ENCODE measurements around the gene MAD1L1.

MAD1L1 gene

DNA sequence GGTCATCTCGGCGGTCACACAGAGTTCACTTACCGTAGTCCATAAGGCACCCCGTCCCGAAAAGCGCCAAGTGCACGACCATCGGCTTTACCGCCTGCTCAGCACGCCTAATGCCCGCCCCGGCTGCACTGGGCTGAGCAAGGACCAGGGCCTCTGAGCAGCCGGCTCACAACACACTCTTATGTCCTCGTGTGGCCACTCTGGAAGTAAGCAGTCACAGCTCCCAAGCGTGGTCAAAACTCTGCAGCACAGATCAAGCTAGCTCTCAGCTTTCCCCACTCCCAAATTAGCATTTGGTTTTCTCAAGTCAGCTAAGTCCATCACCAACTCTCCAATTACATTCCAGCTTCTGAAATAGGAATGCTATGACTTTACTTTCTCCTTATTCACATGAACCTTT, 57.7 kb downstream of the MAD1L1 start:
- Histone ChIP-seq H3F3A (ENCODE audit: control insufficient read depth, insufficient read depth) (no peaks in the 10 kb centered on the region), H3K4me1 (ENCODE audit: control insufficient read depth, low read length) (no peaks in the 10 kb centered on the region), H3K79me2 (ENCODE audit: control insufficient read depth, low read length) (no peaks in the 10 kb centered on the region), H3K4me2 (ENCODE audit: low read length) (no peak overlapping the region), H4K20me1 (ENCODE audit: control insufficient read depth, insufficient read depth, low read depth, low read length) (no peaks in the 10 kb centered on the region), H3K27ac (ENCODE audit: low read depth, low read length) (no peak overlapping the region), H3K9me3 (ENCODE audit: control insufficient read depth, insufficient read depth, low read length) (no peaks in the 10 kb centered on the region), H3K9me2 (replicated peaks; ENCODE audit: control insufficient read depth, low read length) (no peaks in the 10 kb centered on the region), H3K27me3 (ENCODE audit: control insufficient read depth, low read length) (no peaks in the 10 kb centered on the region), H3K4me3 (ENCODE audit: low read length) (no peak overlapping the region), H3K36me3 (ENCODE audit: control insufficient read depth, low read length) (peaks cover 34% of the 10 kb centered on the region)
- TF ChIP-seq, protein P1, sequence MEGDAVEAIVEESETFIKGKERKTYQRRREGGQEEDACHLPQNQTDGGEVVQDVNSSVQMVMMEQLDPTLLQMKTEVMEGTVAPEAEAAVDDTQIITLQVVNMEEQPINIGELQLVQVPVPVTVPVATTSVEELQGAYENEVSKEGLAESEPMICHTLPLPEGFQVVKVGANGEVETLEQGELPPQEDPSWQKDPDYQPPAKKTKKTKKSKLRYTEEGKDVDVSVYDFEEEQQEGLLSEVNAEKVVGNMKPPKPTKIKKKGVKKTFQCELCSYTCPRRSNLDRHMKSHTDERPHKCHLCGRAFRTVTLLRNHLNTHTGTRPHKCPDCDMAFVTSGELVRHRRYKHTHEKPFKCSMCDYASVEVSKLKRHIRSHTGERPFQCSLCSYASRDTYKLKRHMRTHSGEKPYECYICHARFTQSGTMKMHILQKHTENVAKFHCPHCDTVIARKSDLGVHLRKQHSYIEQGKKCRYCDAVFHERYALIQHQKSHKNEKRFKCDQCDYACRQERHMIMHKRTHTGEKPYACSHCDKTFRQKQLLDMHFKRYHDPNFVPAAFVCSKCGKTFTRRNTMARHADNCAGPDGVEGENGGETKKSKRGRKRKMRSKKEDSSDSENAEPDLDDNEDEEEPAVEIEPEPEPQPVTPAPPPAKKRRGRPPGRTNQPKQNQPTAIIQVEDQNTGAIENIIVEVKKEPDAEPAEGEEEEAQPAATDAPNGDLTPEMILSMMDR (IDR thresholded peaks at IDR 0.05; ENCODE audit: low read depth, low read length, poor library complexity, severe bottlenecking) = no peak

DNA sequence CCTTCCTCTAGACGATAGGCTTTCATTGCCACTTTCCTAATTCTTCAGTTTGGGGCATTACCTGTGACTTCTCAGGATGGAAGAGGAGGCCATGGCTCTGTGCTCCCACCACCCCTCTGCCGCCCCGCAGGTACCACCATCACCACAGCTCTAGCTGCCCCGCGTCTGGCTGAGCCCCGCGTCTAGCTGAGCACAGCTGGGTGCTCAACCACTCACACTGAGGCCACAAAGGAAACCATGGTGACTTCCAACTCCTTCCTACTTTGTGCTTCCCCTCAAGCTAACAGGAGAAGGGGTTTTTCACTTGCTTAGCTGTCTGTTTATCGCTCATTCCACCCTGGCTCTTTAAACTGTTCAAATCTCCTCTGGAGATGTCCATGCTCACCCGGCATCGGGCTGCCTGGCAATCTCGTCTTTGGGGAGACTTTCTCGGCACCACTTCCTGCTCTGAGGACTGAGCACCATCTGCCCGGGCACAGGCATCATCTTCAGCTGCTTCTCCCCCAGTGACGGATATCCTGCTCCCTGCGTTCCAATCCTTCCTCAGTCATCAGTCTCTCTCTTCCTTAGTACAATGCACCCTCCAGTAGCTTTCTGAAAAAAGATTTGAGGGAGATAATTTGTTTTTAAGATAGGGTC, 59.4 kb downstream of the MAD1L1 start:
- Histone ChIP-seq H3K27me3 (ENCODE audit: control insufficient read depth, low read length) (no peaks in the 10 kb centered on the region), H3K4me3 (ENCODE audit: low read length) (no peak overlapping the region), H3K4me1 (ENCODE audit: control insufficient read depth, low read length) (0 out of 2 replicates have a peak, but pooled peaks cover 3% of the 10 kb centered on the region), H3K27ac (ENCODE audit: low read depth, low read length) (no peak overlapping the region), H3K79me2 (ENCODE audit: control insufficient read depth, low read length) (no peaks in the 10 kb centered on the region), H3K36me3 (ENCODE audit: control insufficient read depth, low read length) (peaks cover 33% of the 10 kb centered on the region), H3K9me2 (replicated peaks; ENCODE audit: control insufficient read depth, low read length) (no peaks in the 10 kb centered on the region), H3K9me3 (ENCODE audit: control insufficient read depth, insufficient read depth, low read length) (no peaks in the 10 kb centered on the region), H3F3A (ENCODE audit: control insufficient read depth, insufficient read depth) (0 out of 2 replicates have a peak, but pooled peaks cover 2% of the 10 kb centered on the region), H4K20me1 (ENCODE audit: control insufficient read depth, insufficient read depth, low read depth, low read length) (no peaks in the 10 kb centered on the region), H3K4me2 (ENCODE audit: low read length) (no peak overlapping the region)
- TF ChIP-seq, protein P1 (IDR thresholded peaks at IDR 0.05; ENCODE audit: low read depth, low read length, poor library complexity, severe bottlenecking) = no peak
- TF ChIP-seq EZH2phosphoT487 (IDR thresholded peaks at IDR 0.05; ENCODE audit: borderline replicate concordance, low read length) = no peak

GRCh38 chr7:2172311-2173188, 60.2 kb downstream of the MAD1L1 start:
- H3K4me2 ChIP-seq (ENCODE audit: low read length) = no peak overlapping the region

More at GRCh38 chr7:2172311-2173188, 60.2 kb downstream of the MAD1L1 start:
- Histone ChIP-seq H3K36me3 (ENCODE audit: control insufficient read depth, low read length) (peaks cover 25% of the 10 kb centered on the region), H3K27ac (ENCODE audit: low read depth, low read length) (no peak overlapping the region), H3K4me1 (ENCODE audit: control insufficient read depth, low read length) (0 out of 2 replicates have a peak, but pooled peaks cover 5% of the 10 kb centered on the region), H3F3A (ENCODE audit: control insufficient read depth, insufficient read depth) (0 out of 2 replicates have a peak, but pooled peaks cover 2% of the 10 kb centered on the region), H3K9me2 (replicated peaks; ENCODE audit: control insufficient read depth, low read length) (no peaks in the 10 kb centered on the region), H3K27me3 (ENCODE audit: control insufficient read depth, low read length) (no peaks in the 10 kb centered on the region), H3K9me3 (ENCODE audit: control insufficient read depth, insufficient read depth, low read length) (no peaks in the 10 kb centered on the region), H3K79me2 (ENCODE audit: control insufficient read depth, low read length) (no peaks in the 10 kb centered on the region), H3K4me3 (ENCODE audit: low read length) (no peak overlapping the region), H4K20me1 (ENCODE audit: control insufficient read depth, insufficient read depth, low read depth, low read length) (no peaks in the 10 kb centered on the region)
- TF ChIP-seq EZH2phosphoT487 (IDR thresholded peaks at IDR 0.05; ENCODE audit: borderline replicate concordance, low read length) = no peak
- TF ChIP-seq, protein P1 (IDR thresholded peaks at IDR 0.05; ENCODE audit: low read depth, low read length, poor library complexity, severe bottlenecking) = no peak
